NCI-H226 (cell line): ENCODE measurements around the gene BLVRB.
A peak's percentile ranks its signal among the peaks of the same experiment; 100 is the strongest.
"Not testable (repeated sequence)": the region's sequence is repeated elsewhere in the genome, so short reads cannot be mapped to it uniquely, and the experiment has no call there.

ENCODE experiments used
- DNase-seq: peaks from one replicate; pipeline ENCODE4 v3.0.0-alpha.2; 2015

The BLVRB gene

DNA sequence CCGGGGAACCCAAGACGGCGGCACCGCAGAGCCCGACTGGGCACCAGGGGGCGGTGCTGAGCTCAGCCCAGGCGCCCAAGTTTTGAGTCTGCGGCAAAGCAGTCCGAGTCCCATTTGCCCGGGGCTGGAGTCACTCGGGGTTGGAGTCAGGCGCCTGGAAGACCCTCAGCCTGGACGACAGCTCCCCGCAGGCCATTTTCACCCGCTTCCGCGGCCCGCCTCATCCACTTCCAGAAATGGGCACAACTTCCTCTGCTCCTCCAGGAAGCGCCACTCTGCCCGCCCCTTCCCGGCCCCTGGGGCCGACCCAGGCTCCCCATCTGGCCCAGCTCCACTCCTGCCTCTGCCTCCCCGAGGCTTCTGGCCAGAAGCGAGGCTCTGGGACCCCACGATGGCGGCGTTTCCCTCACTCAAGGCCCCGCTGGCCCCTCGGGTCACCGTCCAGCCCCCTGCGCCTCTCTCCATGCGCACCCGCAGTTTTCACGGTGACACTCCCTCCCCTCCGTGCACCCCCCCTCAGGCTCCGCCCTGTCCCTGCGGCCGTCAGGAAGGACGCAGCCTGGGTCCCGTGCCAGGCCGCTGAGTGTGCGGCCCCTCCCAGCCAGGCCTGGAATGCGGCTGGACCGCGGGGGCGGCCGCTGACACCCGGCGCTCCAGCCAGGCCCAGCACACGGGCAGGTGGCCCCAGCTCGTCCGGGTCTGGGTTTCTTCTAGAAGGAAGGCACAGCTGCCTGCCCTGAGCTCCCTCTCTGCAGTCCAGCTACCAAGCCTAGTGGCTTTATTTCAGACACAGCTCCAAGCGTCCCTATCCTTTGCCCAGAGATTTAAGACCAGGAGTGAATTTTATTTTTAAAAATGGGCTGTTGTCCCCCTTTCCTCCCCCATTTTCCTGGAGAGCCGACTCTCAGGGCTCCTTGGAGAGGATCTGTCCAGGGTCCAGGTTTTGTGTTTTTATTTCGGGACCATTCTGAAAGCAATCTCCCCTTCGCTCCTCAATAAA is 44.5 kb downstream of the BLVRB start:
- DNase-seq: peak; percentile 91

- DNase-seq: no peak
These were observed 45.1 kb downstream of the BLVRB start for GRCh38 chr19:40420451-40420765.

DNA sequence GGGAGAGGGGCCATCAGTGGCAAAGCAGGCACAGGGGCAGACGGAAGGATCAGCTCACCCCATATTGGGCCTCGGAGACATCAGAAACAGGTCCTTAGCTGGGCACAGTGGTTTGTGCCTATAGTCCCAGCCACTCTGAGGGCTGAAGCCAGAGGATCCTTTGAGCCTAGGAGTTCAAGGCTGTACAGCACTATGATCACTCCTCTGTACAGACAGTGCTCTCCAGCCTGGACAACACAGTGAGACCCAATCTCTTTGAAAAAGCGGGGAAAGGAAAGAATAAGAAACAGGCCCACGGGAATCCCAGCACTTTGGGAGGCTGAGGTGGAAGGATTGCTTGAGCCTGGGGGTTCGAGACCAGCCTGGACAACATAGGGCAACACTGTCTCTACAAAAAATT is 45.8 kb downstream of the BLVRB start:
- DNase-seq: no peak

DNA sequence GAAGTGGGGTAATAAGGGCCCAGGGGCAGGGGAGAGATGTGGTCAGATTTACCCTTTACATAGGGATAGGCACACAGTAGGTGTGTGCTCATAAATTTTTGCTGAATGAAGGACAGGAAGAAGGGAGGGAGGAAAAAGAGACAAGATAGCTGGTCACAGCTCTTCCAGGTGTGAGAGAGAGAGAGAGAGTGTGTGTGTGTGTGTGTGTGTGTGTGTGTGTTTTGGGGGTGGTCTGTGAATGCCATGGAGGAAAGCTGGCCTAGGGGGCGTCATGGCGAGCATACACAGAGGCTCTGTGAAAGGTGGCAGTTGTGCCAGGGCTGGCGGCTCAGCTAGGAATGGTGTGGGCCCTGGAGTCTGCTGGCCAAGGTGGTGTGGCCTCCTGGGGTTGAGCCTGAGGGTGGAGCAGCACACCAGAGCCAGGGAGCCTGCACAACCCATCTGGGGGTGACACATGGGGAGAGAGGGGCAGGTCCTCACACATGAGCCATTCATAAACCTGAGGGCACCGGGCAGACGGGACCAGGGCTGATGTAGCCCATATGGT is 46.4 kb downstream of the BLVRB start:
- DNase-seq: no peak

GRCh38 chr19:40418040-40418439 is 47.5 kb downstream of the BLVRB start:
- DNase-seq: no peak

DNA sequence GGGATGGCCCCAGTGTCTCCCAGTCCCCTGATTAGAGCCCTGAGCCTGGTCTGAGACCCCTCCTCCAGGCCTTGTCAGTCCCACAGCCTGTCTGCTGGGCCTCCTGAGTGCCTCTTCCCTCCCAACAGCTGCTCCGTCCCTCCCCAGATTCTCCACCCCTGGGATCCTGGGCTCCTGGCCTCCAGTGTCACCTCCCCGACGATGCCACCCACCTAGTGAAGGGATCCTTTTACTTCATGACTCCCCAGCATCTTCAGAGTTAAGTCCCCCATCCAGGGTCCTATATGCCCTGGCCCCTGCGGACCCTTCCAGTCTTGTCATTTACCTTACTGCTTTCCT is 47.9 kb downstream of the BLVRB start:
- no peak for DNase-seq

- no peak for DNase-seq
These were observed 48.5 kb downstream of the BLVRB start for GRCh38 chr19:40416918-40417642.

DNA sequence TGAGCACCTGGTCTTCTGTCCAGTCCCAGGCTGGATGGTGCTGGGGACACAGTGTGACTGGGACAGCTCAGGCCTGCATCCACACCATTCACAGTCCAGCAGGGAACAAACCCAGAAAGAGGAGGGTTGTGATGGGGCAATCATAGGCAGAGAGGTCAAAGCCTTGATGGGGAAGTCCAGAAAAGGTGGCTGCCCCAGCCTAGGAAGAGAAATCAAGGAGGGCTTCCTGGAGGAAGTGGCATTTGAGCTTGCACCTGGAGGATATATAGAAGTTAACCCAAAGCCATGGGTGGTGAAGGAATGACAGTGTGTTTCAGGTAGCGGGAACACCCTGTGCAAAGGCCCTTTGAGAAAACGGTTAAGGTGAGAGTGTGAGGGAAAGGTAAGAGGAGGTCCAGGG is 49.8 kb downstream of the BLVRB start:
- no peak for DNase-seq

- no peak for DNase-seq
These were observed 50.7 kb downstream of the BLVRB start for GRCh38 chr19:40414542-40415535.

DNA sequence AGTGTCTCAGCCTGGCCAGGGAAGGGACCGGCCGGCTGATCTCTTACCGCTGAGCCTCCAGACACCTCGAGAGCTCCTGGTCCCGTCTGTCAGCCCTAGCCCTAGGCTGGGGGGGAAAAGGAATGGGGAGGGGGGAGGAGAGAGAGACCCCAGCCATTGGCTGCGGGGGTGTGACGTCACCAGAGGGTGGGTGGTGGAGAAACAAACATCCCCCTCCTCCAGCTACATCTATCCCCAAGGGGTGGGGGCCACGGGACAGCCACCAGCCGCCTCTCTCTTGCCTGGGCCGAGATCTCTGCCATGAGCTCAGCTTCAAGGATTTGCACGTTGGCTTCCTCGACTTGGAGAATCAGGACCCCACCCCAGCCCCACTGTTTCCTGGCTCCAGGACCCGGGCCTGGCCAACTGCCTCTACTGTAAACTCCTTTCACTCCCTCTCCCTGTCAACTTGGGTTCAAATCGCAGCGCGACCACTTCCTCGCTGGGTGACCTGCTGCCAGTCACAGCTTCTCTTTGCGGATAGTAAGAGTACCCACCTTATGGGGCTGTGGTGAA is 52.2 kb downstream of the BLVRB start, which contains the start of gene PRX:
Gene PRX (minus strand): TSS at position 88 of the 555 bp plus-strand sequence. CDS start 5,446 bp downstream, outside the sequence.
- DNase-seq: no peak

- DNase-seq: no peak
These were observed 52.7 kb downstream of the BLVRB start for GRCh38 chr19:40412866-40413265.

DNA sequence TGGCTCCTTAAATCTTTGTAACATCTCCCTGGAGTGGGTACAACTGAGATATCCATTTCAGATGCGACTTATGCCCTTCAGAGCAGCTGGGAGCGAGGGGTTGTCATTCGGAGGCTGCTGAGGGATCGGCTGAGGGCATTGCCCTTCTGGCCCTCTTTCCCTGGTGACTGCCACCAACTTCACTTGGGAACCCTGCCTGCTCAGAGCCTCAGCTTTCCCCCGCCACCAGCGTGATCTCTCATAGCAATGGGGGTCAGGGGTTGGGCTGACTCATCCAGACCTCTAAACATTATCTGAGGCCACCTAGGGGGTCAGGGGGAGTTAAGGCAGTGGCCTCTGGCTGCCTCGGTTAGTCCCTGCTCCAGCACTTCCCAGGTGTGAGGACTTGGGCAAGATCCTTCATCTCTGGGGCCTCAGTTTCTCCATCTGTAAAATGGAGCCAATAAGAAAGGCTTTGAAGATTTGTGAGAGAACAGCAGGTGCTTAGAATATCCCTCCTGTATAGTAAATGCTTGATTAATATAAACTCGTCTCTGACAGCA is 53.5 kb downstream of the BLVRB start:
- no peak for DNase-seq

GRCh38 chr19:40411125-40411842 is 54.3 kb downstream of the BLVRB start:
- DNase-seq: no peak

DNA sequence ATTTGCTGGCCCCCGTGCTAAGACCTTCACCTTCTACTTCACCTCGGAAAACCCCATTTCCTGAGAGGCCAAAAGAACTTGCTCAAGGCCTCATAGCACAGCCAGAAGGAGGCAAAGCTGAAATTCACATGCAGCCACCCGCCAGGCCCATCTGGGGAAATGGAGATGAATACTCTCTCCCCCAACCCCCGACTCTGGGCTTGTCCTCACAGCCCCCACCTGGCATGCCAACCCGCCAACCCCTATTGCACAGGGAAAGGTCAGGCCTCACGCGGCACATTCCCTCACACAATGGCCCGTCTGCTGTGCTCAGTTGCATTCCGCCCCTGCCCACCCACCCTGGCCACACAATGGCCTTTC is 55.5 kb downstream of the BLVRB start:
- DNase-seq: no peak

GRCh38 chr19:40408598-40408925 is 57.0 kb downstream of the BLVRB start:
- not testable (repeated sequence) for DNase-seq

- no peak for DNase-seq
These were observed 57.6 kb downstream of the BLVRB start for GRCh38 chr19:40407714-40408597.

DNA sequence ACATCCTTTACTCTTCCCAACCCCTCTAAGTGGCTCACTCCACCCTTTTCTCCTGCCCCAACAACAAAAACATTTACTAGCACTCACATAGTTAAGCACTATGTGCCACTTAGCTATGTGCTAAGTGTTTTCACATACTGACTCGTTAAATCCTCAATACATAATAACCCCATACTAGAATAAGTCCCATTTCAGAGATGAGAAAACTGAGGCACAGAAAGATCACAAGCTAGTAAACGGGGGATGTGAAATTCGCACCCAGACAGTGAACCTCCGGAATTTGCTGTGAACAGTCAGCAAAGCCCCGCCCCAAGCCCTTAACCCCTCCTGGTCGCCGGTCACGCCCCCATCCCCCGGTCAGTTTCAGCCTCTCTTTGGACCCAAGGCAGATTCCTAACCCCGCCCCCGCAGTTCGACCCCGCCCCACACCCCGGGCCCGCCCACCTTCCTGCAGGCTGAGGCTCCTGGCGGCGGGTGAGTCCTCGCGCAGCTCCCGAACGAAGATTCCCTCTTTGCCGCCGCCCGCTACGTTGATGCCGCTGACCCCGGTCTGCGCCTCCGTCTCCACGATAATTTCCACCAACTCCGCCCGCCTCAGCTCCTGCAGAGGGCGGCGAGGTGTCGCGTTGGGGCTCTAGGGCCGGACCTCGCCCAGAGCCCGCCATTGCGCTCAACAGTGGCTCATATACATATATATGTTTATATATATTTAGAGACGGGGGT is 62.1 kb downstream of the BLVRB start:
- peak; percentile 75 for DNase-seq

DNA sequence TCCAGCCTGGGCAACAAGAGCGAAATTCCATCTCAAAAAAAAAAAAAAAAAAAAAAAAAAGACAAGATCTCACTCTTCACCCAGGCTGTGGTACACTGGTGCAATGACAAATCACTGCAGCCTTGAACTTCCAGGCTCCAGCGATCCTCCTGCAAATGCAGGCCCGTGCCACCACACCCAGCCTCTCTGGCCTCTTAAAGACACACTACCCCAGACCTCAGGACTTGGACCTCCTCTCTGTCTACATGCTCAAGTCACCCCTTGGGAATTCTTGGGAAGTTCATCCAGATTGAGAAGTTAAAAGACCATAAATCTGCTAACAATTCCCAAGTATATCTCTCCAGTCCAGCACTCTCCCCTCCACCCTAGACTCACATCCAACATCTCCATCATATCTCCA is 65.0 kb downstream of the BLVRB start:
- no peak for DNase-seq

GRCh38 chr19:40398417-40399131 is 67.0 kb downstream of the BLVRB start:
- DNase-seq: no peak
